ENCODE data around the gene DUSP10.

Gene DUSP10

DNA sequence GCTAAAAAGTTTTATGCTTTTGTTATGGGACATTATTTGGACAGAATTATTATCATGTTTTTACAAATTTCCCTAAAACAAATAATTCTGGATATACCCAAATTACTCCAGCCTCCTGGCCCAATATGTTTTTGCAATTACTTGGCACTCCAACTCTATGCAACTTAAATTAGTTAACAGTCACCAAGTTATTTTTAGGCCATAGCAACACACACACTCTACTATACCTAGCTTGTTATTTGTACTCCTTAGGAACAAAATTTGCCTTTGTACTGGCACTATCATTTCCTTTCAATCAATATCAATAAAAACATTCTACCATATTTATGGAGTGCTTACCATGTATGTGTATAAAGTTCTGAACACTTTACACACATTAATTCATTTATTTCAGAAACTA lies 7.7 kb downstream of the DUSP10 start:
- no peak for DNase-seq

DNA sequence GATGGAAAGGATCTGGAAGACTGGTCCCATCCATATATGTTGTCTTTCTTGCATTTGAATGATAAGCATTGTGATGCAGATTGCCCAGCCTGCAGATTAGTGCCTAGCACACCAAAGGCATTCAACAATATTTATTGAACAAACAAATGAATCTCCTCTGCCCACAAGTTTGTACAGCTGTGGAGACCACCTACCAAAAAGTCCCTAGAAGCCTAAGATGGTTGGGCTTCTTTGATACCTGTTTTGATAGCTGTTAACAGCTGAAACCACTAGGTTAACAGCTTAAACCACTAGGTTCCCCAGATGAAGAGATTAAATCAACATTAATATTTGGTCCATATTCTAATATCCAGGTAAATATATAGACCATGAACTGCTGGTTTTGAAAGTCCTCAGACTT lies 9.8 kb downstream of the DUSP10 start:
- no peak for DNase-seq

DNA sequence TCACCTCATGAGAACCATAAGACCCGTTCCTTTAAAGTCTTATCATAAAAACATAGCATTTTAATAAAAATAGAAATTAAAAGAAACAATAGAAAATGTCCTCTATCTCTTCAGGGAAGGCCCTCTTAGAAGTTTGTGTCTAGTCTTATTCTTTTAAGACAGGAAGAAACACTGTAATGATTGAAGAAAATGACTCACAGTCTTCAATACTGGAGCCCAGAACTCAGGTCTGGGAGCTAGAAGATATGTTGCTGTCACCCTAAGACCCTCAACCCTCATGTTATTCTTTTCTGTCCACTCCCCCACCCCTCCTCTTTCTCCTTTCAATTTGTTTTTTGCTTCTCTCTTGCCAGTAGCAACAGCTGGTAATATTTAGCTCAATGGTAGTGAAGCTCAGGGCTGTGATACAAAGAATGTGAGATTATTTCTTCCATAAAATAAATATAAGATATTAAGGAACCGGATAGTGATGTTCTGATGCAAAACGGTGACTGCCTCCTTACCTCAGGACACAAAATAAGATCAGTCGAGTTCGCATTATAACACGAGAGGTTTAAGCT lies 12.0 kb downstream of the DUSP10 start:
- no peak for DNase-seq

DNA sequence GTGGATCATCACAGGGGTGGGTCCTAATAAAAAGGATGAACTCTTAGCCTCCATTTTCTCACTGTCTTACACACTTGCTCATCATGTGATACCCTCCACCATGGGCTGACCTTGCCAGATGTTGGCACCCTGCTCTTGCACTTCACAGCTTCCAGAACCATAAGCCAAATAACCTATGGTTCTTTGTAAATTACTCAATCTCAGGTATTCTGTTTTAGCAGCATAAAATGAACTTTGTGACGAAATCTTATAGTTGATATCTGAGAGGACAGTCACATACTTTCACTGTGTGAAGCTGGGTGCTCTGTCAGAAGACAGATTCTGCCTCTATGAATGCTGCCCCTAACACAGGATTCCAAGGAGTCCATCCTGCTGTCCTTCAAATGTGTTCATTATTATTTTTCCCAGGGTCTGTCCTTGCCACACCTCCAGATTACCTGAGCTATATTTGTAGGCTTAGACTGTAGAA lies 13.8 kb downstream of the DUSP10 start:
- DNase-seq: no peak

DNA sequence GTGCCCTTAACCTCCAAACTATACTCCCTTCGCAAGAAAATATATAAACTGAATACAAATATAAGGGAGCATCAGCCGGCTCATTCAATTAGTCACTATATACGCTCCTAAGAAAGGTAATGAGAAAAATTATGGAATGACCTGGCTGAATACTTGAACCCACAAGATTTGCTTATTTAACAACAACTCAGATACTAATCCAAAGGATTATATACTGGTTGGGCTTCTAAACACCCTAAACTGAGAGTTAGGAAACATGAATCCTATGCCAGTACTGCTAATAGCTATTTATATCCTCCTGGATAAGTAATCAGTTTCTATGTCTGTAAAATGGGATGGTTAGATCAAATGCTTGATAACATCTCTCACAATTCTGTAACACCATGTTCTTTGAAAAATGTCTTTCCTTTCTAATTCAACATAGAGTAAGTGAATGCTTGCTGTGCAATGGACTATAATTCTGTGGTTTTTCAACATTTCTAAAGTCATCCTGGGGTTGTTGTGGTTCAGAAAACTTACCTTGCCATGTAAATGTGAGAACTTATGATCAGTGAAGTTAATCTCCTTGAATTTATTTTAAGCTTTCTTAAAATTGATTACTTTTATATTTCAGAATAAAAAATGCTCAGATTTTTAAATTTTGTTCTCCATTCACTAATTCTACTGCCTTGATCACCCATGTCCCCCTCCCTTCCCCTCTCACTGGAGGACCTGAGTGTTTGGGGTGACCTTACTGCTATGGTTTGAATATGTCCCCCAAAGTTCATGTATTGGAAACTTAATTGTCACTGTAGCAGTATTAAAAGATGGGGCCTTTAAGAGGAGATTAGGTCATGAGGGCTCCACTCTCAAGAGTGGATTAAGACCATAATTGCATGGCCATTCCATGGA lies 14.5 kb downstream of the DUSP10 start:
- no peak for DNase-seq

DNA sequence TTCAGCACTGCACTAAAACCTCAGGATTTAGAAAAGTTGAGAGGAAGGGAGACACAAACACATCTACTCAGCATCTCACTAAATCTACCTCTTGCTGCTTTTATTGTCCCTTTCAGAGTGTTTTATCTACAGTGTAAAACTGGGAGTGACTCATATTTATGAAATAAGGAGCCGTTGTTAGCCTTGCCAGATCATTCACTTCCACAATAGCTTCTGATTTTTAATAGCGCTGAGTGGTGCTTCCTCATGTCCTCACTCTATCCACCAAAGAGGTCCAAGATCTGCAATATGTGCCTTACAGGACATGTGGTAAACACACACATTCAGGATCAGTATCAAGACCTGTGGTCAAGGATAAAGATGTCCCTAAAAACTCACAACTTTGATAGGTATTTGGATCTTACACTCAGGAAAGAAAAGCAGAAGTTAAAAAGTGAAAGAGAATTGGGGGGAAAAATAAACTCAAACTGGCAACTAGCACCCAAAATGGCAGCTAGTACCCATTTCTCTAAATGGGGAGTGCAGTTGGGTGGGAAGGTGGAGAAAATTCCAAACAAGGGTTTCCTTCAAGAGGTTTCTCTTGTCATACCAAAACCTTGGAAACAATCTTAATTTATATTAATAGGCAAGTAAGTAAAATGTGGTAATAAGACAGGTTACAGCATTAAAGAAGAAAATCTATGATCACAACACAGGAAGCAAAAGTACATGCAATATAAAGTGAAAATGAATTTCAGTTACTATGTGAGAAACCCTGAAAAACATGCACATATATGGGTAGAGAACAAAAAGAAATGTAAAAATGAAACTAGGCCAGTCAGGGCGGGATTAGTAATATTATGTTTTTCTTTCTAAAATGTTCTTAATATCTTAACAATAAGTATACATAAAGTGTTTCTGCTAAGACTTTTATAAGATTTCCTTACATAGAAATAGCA lies 15.9 kb downstream of the DUSP10 start:
- DNase-seq: no peak

DNA sequence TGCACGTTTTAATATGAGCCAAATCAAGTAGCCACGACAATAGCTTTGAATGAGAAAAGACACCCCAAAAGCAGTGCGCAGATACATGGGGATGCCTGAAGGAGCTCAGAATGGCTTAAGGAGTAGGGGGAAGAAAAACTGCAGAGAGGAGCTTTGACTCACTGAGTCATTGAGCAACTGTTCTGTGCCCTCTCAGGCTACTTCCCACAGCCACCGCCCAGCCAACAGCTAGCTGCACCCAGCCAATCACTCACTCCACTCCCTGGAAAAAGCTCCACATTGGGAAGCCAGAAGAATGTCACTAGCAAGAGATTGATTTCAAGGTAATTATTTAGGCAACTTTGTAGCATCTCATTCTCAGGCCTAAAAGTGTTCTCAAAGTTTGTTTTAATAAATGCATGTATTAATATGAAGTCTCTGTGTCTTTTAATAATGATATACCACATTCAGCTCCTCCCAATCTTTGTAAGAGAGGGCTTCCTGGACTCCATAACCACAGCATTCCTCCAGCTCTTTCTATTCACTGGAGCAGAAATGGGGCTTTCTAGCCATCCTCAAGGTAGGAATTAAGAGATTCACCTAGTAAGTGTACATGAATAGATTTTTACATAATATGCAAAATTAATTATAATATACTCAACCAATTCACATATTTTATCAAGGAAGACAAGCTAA lies 16.8 kb downstream of the DUSP10 start:
- no peak for DNase-seq

DNA sequence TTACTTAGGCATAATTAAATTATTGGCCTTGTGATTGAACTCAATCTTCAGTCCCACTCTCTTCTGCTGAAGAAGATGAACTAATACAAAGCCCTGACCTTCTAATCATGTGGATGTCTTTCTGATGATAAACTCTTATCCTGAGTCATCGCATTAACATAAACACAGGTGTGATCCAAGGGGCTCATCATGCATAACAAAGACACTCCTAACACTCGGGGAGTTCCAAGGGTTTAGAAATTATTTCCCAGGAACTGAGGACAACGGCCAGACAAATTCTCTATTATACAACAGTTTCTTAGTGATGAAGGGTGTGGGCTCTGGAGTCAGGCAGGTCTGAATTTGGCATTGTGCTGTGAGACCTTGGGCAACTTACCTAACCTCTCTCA lies 18.0 kb downstream of the DUSP10 start:
- DNase-seq: no peak

DNA sequence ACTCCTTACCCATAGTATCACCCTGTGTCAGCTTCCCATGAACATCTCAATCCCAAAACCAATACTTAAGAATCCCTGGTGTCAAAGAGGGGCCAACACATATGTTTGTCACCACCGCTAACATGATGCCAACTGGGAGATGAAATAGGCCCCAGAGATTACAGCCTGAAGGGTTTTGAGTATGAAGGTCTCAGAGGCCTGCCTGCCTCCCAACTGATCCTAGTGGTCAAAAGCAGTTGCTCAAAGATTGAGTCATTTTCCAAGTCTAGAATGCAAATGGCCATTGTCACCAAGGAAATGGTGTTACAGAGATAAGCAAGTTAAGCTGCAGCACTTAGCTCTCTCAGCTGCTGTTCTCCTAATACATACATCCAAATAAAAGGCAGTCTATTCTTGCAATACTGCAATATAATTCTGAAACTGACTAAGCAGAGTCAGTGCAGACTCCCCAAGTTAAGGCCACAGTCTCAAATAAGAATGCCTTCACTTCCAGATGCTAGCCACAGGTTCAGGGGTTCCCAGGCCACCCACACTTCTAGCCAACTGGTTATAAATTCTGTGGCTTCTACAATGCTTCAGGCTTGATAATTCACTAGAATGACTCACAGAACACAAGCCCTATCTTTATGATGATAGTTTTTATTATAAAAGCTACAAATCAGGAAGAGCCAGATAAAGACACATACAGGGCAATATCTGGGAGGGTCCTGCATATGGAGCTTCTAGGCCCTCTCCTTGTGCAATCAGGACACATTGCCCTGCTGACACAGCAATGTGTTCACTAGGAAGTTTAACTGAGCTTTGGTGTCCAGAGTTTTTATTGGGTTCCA lies 18.7 kb downstream of the DUSP10 start:
- DNase-seq: no peak

DNA sequence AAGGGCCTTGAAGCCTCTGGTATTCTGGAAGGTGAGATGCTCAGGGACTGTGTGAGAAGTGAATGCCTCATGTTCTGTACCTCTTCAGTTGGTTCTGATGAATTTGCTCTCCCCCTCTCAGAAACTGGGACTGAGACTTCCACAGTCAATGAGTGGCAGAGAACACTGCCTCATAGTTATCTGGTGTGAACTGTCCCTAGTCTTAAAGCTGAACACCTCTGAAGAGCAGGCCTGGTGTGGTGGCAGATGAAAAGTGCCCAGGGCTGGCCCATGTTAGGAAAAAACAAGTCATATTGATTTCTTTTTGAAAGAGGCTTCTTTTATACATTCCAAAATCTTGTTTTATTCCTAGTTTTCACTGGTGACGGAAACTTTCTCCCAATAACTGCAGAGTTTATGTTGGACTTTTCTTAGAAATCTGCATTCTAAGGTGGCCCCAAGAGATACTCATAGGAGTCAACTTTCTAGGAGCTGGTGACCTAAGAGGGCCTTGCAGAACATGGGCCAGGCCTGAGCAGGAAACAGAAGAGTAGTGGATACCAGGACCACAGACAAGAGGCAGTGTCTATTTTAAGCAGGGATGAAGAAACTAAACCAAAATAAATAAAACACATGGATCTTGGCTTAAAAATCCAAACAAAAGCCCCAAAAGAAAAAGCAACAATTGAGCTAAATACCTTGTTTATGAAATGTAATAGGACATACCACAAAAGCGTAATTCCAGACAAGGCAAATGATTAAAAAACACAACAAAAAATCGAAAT lies 19.5 kb downstream of the DUSP10 start:
- DNase-seq: no peak

DNA sequence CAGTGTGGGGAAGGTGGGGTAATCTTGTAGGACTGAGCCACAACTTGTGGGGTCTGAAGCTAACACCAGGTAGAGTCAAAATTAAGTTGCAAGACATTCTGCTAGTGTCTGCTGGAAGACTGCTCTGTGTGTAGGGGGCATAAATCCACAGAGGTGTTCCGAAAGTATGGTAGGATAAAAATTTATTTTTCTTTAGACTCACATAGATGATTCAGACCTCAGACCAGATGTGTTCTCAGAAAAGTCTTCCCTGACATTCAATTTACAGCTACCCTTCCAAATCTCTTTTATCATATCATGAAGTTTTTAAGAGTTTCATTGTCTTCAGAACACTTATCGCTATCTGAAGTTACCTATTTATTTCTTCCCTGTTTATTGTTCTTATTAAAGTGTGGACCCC lies 21.3 kb downstream of the DUSP10 start:
- DNase-seq: no peak

DNA sequence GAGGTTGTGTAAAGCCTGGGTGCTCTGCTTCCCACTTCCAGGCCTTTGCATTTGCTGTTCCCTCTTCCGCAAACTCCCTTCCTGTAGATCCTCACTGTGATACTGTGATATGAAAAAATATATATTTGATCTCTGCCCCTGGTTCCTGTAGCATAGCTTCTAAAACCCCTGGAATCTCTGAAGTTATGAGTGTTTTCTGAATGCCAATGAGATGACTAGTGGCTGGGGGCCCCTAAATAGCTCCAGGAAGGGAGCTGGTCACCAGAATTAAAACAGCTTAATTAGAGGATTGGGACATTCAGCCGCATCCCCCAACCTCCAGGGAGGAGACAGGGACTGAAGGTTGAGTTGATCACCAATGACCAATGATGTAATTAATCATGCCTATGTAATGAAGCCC lies 21.9 kb downstream of the DUSP10 start:
- DNase-seq: no peak

DNA sequence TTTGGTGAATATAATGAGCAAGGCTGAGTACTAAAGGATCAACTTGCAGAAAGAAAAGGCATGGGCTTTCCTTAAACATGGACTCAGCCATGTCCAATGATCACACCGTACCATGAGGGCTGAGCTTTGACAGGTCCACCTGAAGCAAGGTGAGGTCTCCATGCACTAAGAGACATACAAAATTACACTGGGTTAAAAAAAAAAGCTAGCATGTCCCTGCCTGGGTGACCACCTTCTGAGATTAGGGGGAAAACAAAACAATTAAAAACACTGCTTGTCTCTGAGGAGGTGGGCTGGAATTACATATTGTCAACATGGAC lies 22.7 kb downstream of the DUSP10 start:
- DNase-seq: no peak

DNA sequence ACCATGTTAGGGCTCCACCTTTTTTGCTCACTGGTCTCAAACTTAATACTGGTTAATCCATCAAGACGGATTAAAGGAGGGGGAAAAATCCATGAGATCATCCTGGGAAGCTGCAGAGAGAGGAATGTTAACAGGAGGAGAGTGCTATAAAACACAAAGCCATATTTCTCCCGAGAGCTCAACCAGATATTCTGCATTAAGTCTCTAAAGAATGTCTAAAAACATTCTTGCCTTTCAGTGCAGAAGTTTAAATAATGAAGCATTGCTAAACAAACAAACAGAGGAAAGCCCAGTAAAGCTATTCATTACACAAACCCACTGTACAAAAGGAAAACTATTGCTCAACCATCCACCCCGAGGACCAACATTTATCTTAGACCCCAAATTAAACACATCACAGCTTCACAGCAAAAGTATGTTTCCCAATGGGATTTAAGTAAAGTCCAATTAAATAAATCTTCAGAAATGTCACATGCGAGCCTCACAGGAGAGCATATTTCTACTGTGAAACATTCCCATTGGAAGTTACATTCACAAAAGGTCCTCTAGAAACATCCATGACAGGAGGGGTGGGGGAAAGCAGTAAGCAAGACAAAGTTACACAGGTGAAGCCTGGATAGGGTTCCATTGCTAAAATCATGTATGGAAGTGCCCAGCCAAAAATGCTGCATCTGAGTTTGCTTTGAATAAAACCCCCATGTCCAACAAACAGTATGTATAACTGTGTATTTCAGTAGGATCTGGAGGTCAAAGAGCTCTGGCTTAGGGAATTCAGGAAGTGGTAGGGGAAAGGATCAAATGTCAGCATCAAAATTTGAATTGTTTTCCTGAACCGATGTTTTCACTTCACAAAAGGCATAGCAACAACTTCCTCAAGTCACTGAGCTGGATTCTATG lies 23.3 kb downstream of the DUSP10 start:
- DNase-seq: no peak

DNA sequence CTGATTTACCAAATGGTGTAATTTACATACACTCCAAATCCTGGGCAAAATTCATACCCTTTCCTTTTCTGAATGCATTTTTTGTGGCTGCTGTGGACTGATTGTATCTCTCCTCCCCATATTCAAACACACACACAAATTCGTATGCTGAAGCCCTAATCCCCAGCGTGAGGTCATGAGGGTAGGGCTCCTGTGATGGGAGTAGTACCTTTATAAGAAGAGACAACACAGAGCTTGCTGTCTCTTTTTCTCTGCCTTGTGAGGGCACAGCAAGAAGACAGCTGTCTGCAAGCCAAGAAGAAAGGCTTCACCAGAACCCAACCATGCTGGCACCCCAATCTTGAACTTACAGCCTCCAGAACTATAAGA lies 24.4 kb downstream of the DUSP10 start:
- no peak for DNase-seq

DNA sequence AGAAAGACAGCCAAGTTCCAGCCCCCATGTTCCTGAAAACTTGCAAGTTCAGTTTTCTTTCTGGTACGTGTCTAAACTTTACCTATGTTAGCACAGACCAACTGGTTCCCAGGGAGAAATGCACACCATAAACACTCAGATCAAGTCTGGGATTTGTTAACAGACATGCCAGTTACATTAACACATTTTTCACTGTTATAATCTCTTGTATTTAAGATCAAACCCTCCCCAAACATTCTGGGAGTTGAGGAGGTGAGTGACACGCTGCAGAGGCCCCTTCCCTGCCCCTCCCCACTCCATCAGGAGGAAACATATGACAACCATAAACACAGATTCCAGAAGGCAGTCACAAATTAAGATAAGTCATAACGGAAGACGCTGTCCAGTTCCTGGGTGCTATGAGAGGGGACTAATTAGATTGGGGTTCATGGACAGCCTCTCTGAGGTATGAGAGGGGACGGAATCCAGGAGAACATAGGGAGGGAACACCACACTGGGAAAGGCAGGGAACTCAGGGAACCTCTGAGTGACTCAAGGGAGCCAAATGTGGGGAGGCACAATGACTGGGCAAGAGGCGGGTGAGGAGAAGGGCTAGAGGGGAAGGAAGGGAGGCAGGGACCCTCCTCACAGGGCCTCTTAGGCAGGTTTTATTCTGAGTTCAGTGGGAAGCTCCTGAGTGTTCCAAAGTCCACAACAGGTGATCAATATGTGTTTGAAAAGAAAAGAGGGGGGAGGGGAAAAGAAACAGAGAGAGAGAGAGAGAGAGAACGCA lies 25.0 kb downstream of the DUSP10 start:
- DNase-seq: no peak

DNA sequence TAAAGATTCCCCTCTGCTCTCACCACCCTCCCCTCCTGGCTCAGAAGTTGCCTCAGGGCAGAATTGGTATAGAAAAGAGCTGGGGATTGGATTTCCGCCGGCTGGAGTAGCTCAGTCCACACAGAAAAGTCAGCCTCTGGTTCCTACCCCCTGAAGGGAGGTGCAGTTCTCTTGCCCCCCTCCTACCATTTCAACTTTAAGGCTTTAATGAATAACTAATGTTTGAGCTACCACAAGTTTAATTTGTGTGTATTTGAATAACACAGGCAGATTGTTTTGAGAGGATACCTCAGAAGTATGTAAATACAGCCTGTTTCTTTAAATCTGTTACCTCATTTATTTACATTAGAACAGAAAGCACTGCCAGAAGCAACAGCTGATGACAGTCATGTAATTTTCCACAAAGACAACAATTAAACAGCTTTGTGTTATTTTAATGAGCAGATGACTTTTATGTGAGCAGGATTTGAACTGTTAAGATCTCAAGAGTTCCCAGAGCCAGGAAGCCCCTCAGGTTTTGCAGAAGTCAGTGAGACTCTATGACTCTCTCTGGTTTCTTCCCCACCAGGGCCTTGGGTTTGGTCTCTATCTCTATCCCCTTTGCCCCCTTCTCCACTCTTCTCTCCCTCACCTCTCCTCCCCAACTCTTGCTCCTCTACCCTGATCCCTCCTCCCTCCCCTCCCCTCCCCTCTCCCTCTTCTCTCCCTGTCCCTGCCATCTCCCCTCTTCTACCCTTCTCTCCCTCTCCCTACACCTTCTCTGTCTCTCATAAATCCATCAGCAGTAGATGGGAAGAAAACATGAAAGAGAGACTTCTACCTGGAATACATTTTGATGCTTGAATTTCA lies 26.3 kb downstream of the DUSP10 start:
- no peak for DNase-seq

Measured in anterior cingulate cortex (tissue), 58 donors.